RWPE1 (cell line): ENCODE data around the gene ETV1.

ENCODE experiments used
- CTCF ChIA-PET: fragments of 350-600 bp; sonication (Branson Sonifier 250); formaldehyde crosslinking; extraction: SDS; loops from one replicate; lab custom pipeline; 2021; lab: Yijun Ruan, JAX
- POLR2A ChIA-PET: fragments of 400-600 bp; formaldehyde crosslinking; extraction: SDS; loops from one replicate; lab custom pipeline; 2020; ENCODE audit warnings: antibody characterized with exemption; ENCODE audit not compliant: low non-redundant PET; lab: Yijun Ruan, JAX
- DNase-seq: peaks from one replicate; pipeline ENCODE4 v3.0.0; 2012; ENCODE audit warnings: low spot score
- H3K27ac ChIP-seq: fragments of 450-650 bp; 2 replicates; pipeline ENCODE4 v1.5.1; 2017
- TF ChIP-seq, protein P1 (sequence below): fragments of 450-650 bp; conservative IDR thresholded peaks from 2 replicates; pipeline ENCODE4 v1.5.1; 2017; ENCODE audit warnings: low read depth, mild to moderate bottlenecking

ETV1 gene

DNA sequence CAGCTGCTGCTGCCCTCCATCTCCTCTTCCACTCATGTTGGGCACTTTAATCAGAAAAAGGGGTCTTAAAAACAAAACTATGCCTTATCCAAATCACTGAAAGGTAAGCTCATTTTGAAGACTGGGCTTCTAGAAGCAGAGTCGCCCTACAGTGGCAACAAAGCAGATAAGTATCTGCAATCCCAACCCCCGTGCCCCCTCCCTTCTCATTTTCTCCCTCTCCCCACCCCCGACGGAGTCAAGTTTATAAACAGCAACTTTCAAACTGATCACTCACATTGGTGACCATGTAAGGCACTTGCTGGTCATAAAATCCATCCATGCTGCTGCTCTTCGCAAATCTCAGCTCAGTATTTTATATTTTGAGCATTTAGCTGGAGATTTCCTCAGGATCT is 738 bp downstream of the ETV1 start:
- ChIA-PET CTCF (no interaction called here), POLR2A (interaction anchor here (0.7 kb wide), 1 partner anchor 467 kb away, joined by 3 read pairs; no protein-coding TSS in a partner anchor)
- TF ChIP-seq, protein P1, sequence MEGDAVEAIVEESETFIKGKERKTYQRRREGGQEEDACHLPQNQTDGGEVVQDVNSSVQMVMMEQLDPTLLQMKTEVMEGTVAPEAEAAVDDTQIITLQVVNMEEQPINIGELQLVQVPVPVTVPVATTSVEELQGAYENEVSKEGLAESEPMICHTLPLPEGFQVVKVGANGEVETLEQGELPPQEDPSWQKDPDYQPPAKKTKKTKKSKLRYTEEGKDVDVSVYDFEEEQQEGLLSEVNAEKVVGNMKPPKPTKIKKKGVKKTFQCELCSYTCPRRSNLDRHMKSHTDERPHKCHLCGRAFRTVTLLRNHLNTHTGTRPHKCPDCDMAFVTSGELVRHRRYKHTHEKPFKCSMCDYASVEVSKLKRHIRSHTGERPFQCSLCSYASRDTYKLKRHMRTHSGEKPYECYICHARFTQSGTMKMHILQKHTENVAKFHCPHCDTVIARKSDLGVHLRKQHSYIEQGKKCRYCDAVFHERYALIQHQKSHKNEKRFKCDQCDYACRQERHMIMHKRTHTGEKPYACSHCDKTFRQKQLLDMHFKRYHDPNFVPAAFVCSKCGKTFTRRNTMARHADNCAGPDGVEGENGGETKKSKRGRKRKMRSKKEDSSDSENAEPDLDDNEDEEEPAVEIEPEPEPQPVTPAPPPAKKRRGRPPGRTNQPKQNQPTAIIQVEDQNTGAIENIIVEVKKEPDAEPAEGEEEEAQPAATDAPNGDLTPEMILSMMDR, result no peak
- H3K27ac ChIP-seq, result no peak overlapping the region; the same call in 1 of the 2 replicates
- no peak for DNase-seq

DNA sequence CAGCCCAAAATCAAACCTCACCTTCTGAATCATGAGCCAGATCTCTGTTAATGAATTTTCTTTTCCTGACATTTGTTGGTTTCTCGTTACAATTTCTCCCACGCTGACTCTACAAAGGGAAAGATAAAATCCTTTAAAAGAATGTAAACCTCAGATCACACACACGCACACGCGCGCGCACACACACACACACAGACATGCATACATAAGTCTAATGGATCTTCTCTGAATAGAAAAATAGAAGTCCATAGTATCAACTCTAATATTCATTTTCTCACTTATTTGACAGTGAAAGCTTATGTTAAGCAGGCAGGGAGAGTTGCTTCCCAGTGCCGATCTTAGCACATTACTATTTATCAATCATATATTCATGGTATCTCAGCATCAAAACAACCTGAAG is 1.4 kb downstream of the ETV1 start:
- TF ChIP-seq, protein P1, result no peak
- CTCF ChIA-PET, result no interaction called here
- H3K27ac ChIP-seq, result no peak overlapping the region
- POLR2A ChIA-PET, result no interaction called here
- no peak for DNase-seq

DNA sequence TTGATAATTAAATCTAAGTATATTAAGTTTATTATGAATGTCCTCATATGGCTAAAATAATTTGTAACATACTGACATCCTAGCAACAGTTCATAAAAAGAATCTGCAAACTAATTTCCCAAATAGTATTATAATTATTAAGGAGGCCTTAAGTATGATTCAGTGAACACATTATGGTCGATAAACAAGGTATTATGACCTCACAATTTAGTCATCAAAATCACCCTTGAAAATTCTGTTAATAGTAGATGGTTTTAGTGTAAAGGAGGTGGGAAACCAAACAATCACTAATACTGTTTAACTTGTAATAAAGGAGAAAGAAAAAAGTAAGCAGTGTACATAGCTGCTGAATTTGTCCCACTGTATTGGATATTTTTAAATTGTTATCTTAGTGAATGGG is 2.1 kb downstream of the ETV1 start:
- no peak overlapping the region for H3K27ac ChIP-seq

DNA sequence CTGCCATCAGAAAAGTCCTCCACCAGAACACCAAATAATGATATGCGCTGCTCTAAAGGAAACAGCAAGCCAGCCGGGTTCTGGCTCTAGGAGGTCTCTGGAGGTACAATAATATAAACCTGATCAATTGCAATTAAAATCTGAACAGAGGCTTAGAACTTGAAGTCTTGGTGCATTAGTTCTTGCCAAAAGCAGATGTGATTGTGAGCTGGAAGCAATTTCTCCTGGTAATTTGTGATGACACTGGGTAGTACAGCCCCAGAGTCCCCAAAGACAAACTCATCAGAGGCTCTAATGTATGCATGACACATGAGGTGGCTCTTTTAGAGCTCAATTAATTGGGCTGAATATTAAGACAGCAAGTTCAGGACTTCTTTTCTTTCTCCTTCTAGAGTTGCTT is 3.3 kb downstream of the ETV1 start:
- ChIA-PET POLR2A (no interaction called here), CTCF (no interaction called here)
- no peak for DNase-seq
- no peak overlapping the region for H3K27ac ChIP-seq
- TF ChIP-seq, protein P1, result no peak

More for the DNA sequence above, 2.1 kb downstream of the ETV1 start:
- POLR2A ChIA-PET, result no interaction called here
- DNase-seq, result no peak
- TF ChIP-seq, protein P1, result no peak
- CTCF ChIA-PET, result no interaction called here

DNA sequence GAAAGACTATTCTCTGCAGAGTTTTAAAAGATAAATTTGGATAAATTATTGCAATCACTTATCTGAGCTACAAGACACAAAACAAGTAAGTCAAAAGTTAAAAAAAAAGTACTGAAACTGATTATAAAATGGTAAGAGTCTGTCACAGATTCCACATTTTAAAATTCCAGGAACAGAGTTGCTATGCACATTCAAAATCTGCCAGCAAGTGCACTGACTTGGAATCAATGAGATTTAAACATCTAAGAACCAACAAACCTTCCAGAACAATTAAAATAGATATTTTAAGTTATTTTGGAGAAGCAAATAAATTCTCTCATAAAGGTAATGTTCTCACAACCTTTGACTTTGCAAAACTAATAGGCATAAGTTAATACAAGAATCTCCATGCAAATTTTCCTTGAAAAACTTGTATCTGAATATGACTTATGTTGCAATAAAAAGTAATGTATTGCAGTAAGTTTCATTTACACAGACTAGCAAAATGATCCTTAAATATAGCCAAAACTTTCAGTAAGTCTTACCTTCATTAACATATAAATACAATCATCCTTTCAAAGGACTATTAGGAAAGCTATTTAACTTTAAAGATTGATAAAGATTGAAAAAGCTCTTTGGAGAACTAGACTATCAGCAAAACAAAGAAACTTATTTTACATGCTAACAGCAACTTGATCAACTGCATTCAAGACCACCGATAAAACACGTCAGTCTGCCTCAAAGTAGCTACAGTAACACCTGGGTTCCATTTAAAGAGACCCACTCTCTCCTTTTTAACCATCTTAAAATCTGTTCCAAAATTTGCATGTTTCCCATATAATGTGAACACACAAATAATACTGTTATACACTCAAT is 4.4 kb downstream of the ETV1 start:
- POLR2A ChIA-PET, result no interaction called here
- TF ChIP-seq, protein P1, result no peak
- CTCF ChIA-PET, result no interaction called here
- DNase-seq, result no peak
- no peak overlapping the region for H3K27ac ChIP-seq

DNA sequence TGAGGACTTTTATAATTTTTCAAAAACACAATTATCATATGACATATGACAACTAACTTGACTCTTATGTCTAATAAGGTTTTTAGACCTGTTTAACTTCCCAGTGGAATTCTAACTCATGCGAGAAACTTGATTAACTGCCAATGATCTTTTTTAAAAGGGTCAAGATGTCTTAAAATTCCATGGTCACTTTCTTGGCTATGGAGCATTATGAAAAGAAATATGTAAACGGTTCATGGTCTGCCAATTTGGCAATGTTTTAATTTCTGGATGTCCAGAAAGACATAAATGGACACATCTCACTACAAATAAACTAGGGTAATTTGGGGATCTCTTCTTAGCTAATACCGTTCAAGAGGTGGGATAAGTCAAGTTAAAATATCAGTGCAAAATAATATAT is 5.4 kb downstream of the ETV1 start:
- H3K27ac ChIP-seq, result no peak overlapping the region
- TF ChIP-seq, protein P1, result no peak
- CTCF ChIA-PET, result no interaction called here
- DNase-seq, result no peak
- POLR2A ChIA-PET, result no interaction called here
